ELF-1 (cell line): ENCODE results near the gene FGFR3.
A peak's percentile ranks its signal among the peaks of the same experiment; 100 is the strongest.

Experiments used
- DNase-seq: peaks from one replicate; pipeline ENCODE4 v3.0.0-alpha.2; 2016; ENCODE audit warnings: low read depth, low spot score

Gene FGFR3

GRCh38 chr4:1787411-1788077, 5.5 kb upstream of the FGFR3 start:
- no peak for DNase-seq

- DNase-seq = no peak
Measured at GRCh38 chr4:1788254-1788973, 4.7 kb upstream of the FGFR3 start.

GRCh38 chr4:1789552-1789951, 3.5 kb upstream of the FGFR3 start:
- DNase-seq = no peak

- DNase-seq = no peak
Measured at GRCh38 chr4:1790005-1790404, 3.1 kb upstream of the FGFR3 start.

DNA sequence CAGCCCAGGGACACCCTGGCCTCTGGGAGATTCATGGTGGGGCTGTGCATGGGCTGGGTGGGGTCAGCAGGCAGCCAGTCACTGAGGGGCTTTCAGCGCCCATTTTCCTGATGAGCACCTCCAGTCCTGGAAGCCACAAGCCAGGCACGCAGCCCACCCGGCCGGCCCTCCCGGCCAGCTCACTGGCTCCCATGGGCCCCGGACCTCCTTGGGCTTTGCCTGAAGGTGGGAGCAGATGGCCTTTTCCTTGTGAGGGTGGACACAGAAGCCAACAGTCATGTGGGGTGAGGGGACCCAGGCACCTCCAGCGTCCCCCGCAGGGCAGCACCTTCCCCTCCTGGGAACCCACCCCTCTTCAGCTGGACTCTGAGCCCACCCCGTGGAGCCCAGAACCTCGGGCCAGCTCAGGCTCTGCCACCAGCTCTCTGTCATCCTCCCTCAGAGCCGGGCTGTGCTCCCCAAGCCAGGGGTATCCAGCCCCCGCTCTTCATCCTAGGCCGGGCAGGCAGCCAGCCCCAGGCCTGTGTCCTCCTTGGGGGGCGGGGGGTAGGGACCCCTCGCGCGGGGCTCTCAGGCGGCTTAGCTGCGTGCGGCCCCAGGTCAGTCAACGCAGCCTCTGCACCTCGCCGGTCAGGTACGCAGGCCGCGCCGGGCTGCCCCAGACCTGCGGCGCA, 798 bp upstream of the FGFR3 start:
- DNase-seq = no peak

- no peak for DNase-seq
Measured at GRCh38 chr4:1793496-1793840, 375 bp downstream of the FGFR3 start.

DNA sequence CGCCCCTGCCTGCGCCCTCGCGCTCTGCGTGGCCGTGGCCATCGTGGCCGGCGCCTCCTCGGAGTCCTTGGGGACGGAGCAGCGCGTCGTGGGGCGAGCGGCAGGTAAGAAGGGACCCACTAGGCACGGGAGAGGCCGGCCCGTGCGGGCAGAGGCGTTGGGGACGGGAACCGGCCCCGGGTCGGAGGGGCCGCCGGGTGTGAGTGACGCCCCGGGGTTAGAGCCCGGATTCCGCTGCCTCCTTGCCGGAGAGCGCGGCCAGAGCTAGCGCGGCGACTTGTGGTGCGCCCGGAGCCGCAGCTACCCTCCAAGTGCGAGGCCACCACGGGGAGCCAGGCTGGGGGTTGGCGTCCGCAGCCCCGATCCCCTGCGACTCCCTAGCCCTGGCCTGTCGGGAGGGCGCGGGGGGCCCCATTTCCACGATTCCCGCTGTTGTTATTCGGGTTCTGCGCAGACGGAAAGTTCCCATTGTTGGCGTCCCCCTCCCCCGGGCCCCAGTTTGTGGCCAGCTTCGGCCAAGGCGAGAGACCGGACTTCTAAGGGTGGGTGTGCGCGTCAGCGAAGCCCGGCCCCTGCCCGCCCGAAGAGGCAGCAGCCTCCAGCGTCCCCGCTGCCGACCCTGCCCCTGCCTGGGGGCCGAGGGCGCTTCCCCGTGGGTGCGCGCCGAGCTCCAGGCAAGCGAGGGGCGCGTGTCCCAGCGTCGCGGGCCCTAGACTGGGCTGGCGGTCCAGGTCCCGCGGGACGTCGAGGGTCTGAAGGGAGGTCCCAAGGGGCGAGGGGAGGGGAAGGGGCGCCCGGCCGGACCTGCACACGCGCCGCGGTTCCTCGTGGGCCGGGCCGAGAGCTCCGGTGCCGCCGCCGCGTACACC, 1.1 kb downstream of the FGFR3 start:
- peak; percentile 58 for DNase-seq

- DNase-seq = peak; percentile 75
Measured at GRCh38 chr4:1794809-1795298, 1.8 kb downstream of the FGFR3 start.

DNA sequence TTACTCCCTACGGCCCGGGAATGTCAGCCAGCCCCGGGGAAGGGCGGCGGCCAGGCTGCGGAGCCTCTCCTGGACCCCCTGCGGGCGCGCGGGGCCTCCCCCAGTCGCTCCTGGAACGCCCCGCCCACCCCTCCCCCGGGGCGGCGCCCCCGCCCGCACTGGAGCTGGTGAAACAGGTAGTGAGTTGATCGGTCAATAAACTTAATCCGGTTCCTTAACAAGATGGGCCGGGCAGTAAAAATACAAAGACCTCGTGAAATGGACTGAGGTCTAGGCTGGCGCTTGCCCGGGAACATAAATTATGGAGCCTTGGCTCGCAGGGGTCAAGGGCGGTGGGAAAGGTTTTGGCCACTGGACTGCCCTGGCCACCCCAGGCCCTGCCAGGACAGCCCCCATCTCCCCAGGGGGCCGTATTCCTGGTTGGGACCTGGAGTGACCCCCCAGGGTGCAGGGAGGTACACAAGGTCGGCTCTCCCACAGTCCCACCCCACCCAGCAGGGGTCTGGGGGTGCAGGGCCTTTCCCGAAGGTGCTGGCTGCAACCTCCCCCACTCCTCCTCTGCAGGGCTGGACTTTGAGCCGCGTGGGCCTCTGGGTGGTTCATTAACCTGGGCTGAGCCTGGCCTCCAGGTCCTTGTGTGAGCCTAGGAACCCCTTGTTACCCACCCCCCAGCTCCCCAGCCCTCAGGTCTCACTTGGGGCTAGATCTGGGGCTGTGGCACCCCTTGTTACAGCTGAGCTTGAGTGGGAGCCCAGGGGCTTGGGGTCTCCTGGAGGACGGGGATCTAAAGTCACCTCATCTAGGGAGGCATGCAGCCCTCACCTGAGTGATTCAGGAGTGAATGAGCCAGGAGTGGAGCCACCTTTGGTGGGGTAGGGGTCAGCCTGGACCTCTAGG, 2.5 kb downstream of the FGFR3 start:
- DNase-seq = no peak

- no peak for DNase-seq
Measured at GRCh38 chr4:1796486-1797204, 3.6 kb downstream of the FGFR3 start.

DNA sequence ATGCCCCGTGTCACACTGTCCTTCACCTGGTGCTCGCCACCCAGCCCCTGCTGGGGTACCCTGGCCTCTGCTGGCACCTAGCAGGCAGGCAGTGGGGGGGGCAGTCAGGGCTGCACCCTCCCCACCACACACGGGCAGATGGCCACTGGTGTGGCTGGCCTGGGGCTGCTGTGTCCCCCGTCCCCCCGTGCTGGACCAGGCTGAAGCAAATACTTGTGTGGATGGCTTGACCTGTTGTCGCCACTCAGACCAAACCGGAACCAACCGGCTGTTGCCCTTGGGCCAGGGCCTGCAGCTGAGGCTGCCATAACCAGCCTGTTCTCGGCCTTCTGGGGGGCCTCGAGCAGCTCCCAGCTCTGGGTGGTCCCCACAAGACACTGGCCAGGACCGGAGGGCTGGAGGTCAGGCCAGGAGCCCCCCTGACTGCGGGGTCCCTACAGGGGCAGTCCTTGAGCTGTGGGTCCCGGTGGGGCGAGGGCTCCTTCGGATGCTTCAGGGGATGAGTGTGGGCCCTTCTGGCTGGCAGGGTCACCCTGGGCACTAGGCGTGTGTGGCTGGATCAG, 4.3 kb downstream of the FGFR3 start:
- no peak for DNase-seq

DNA sequence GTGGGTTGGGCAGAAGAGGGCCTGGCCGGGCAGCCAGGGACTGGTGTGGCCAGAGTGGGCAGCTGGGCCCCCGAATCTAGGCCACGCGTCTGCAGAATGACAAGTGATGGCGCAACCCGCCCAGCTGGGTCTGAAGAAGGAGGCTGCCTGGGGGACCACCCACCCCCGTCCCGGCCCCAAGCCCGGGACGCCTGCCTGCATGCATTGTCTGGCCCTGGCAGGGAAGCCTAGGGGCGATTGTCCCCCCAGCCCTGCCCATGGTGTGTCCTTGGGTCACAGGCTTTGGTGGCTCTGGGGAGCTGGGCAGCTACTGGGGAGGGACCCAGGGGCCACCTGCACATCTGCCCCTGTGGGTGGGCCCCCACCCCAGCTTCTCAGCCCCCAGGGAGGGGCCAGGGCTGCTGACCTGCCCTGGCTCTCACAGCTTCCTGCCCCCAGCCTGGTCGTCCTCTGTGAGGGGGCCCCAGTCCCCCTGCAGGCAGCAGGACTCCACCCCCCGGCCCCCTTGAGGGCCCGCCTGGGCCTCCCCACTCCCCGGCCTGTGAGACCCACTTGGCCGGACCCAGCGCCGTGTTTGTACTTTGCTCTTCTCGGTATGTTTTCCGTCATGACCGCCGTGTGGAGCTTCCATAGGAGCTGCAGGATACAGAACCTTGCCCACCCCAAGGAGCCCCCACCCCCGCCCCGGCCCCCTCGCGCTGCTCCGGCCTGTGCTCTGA, 4.9 kb downstream of the FGFR3 start:
- DNase-seq = no peak

DNA sequence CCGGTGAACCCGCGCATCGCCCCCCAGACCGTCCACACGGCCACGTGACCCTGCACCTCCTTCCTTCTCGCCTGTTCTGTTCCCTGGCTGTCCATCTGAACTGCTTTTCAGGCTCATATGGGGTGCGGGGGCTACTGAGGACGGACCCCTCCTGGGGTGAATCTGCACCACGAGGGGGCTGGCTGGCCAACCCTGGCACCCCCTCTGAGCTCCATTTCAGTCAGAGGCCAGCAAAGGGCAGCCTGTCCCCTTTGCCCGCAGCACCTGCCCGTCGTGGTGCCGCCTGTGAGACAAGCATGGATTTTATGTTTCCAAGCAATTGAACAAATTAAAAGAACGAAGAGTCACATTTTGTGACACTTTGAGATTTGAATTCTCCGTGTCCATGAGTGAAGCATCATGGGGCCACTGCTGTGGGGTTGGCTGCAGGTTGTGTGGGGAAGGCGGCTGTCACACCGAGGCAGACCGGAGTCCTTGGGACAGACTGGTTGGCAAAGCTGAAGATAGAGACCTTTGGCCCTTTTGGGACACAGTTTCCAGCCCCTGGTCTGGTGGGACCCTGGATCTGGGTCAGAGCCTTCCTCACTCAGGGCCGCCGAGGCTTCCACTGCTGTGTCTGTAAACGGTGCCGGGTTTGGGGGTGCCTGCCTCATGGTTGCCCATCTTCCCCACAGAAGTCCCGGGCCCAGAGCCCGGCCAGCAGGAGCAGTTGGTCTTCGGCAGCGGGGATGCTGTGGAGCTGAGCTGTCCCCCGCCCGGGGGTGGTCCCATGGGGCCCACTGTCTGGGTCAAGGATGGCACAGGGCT, 5.7 kb downstream of the FGFR3 start:
- no peak for DNase-seq

- no peak for DNase-seq
Measured at GRCh38 chr4:1799387-1800375, 6.6 kb downstream of the FGFR3 start.

- no peak for DNase-seq
Measured at GRCh38 chr4:1800805-1801204, 7.7 kb downstream of the FGFR3 start.

- no peak for DNase-seq
Measured at GRCh38 chr4:1801286-1801958, 8.3 kb downstream of the FGFR3 start.
